ENCODE measurements around the gene FBXO34.
"Not testable (repeated sequence)": the region's sequence is repeated elsewhere in the genome, so short reads cannot be mapped to it uniquely, and the experiment has no call there.

Gene FBXO34

GRCh38 chr14:55312379-55313030, 41.3 kb downstream of the FBXO34 start:
- not testable (repeated sequence) for DNase-seq

- DNase-seq, result no peak
Observed at GRCh38 chr14:55313480-55313879, 42.3 kb downstream of the FBXO34 start.

GRCh38 chr14:55314449-55314848, 43.2 kb downstream of the FBXO34 start:
- DNase-seq, result no peak

DNA sequence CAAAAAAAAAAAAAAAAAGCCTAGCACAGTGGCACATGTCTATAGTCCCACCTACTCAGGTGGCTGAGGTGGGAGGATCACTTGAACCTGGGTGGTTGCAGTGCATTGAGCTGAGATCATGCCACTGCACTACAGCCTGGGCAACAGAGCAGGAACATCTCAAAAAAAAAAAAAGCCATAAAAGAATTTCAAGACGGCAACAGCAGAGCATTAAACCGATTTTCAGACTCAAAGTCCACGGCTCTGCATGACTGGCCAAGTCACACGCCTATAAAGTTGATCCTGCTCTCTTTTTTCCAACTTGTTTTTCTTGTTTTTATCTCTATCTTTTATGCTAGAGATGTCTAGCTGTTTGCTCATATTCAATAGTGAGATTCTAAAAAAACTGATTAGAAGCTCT, 45.3 kb downstream of the FBXO34 start:
- DNase-seq, result no peak

GRCh38 chr14:55317542-55318306, 46.5 kb downstream of the FBXO34 start:
- no peak for DNase-seq

DNA sequence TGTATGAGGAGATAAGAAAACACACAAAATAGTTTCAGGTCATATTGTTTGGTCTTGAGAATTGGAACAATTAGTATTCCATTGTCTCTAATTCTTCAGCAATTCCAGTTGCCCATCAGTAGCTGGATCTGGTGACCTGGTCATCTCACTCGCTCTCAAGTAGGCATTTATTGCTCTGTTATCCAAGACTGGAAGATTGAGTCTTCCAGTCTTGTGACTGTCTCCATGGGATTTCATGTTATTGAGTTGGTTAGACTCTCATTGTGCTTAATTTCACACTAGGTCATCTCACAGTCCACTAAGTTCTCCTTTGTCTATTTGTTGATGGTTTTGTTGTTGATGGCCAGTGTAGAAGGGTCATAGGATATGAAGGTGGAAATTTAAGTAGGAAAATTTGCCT, 47.5 kb downstream of the FBXO34 start:
- no peak for DNase-seq

GRCh38 chr14:55323910-55324309, 52.7 kb downstream of the FBXO34 start:
- DNase-seq, result no peak

- no peak for DNase-seq
Observed at GRCh38 chr14:55324812-55325211, 53.6 kb downstream of the FBXO34 start.

DNA sequence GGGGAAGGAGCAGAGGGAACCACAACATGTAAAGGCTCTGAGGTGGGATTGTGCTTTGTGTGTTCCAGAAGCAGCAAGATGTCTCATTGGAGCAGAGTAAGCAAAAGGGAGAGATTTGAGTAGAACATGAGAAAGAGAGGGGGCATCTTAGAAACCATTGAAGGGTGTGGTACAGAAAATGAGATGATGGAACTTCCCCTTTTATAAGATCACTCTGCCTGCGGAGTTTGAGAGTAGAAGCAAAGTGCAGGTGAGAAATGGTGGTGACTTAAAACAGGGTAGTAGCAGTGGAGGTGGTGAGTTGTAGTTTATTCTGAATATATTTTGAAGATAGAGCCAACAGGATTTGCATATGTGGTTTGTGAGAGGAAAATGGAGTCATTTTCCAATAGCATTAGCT, 56.0 kb downstream of the FBXO34 start:
- no peak for DNase-seq

DNA sequence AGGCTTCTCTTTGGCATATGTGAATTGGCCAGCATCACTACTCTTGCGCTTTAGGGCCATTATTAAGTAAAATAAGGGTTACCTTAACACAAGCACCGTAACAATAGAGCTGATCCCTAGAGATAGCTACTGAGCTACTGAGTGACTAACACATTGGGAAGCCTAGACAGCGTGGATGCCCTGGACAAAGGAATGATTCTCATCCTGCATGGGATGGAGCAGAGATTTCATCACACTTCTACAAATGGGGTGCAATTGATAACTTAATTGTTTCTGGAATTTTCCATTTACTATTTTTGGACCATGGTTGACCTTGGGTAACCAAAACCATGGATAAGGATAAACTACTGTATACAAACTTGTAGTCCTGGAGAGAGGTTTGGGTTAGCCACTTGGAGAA, 57.1 kb downstream of the FBXO34 start:
- DNase-seq, result no peak

DNA sequence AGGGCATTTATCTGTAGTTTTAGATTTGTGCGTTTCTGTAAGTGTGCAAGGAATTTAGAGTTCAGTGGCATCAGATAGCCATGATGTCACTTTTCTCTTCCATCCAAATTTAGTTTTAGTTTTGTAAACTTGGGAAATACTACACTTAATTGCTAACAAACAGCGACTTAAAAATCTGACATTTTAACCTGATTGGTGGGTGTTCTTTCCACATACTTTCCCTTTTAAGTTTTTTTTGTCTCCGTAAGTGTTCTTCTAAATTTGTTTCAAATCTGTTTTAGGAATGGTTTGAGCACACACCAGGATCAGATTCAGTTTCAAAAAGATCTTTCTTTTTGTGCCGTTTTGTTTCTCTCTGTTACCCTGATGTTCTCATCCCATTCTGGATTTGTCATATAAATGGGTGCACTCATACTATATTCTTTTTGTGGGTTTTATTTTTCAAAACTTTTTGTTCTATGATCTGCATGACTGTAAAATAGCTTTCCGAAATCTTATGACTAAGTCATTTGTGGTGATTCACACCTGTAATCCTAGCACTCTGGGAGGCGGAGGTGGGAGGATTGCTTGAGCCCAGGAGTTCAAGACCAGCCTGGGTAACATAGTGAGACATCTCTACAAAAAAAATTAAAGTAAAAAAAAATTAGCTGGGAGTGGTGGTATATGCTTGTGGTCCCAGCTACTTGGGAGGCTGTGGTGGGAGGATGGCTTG, 58.9 kb downstream of the FBXO34 start:
- DNase-seq, result no peak

DNA sequence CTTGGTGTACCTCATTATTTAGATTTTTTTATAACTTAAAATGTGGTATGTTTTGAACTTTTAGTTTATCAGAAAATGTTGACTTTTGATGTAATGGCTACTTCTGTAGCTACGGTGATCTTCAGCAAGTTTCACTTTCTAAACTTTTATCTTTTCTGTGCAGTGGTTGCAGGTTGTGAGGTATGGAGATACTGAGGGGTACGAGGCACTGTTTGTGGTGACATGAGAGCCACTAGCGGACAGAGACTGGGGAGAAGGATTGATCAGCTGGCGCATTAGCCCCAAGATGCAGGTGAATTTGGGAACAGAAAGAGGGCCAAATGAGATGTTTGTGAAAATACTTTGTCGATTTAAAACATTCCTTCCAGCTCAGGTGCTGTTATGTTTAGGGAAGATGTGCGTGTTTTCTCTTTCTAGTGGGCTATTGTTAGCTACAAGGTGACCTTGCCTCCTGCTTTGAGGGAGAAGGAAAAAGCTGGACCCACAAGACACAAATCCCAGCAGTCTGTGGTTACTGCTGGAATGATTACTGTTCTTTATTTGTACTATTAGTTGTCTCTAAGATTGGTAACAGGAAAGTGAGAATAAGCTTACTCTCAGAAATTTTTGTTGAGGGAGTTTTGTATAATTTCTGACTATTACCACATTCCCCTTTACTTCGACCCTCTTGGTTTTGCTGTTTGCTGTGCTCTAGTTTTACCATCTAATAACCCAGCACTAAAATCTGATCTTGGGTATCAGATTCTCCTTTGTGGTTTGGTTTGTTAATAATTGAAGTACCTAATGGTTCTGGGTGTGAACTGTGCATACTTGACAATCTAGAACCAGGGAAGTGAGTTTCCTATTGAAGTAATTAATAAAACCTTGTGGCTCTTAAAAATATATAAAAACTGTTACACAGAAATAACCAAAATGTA, 61.7 kb downstream of the FBXO34 start:
- DNase-seq, result no peak

DNA sequence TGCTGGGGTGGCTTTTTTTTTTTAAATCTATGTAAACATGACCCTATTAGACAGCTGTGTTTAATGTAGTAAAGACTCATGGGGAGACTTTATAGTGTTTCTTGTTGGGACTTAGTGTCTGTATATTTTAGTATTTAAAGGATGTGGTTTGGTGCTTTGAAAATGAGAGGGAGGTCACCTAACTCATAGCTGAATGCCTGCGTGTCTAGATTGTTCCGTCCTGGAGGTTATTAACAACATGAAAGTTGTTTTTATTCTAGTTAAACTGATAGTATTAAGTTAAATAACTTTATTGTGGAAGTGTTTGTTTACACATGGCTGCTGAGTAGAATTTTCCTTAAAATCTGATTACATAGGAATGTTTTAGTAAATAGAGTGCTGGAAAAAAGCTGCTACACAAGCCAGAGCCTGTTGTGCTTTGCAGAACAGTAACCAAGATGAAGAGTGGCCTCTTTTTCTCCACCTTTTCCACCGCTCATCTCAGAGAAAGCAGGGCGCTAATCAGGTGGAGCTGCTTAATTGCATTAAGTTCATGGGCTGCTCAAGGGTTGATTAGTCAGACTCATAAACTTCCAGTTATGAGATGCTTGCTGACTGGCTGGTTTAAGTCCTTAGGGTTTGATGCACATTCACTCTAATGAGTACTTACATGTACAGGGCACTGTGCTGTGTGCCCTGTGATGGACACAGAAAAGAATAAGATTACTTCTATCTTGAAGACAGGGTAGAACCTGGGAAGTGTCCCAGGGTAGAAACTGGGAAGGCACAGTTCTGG, 62.7 kb downstream of the FBXO34 start:
- DNase-seq, result no peak

DNA sequence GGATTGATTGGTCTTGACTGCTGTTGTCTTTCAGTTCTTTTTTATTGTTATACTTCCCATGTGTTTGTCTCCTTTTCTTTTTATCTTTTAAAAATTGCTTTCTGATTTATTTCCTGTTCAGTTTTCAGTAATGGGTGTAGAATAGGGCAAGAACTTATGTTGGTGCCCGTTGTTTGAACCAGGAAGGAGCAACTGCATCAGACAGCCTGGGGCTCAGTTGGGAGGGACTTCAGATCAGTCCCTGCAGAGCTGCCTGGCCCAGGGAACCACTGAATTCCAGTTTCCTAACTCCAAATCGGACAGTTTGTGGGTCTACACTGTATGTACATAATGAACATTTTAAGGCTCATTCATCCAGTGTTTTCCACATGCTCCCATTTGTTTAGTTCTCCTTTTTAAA, 64.9 kb downstream of the FBXO34 start:
- no peak for DNase-seq

- no peak for DNase-seq
Observed at GRCh38 chr14:55336691-55337090, 65.5 kb downstream of the FBXO34 start.

DNA sequence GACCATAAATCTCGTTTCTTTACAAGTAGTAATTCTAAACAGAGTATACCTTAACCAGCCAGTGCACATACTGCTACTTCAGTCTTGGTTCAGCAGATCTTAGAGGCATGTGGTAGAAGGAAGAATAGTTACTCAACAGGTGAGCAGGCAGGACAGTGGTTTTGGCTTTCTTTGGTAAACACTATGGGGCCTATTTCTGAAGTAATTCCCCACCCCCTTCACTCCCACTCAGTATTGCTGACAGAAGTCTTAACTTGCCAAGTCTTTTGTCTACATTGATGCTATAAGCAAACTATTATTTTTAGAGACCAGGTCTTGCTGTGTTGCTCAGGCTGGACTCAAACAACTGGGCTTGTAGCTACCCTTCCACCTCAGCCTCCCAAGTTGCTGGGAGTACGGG, 68.5 kb downstream of the FBXO34 start:
- DNase-seq, result no peak

DNA sequence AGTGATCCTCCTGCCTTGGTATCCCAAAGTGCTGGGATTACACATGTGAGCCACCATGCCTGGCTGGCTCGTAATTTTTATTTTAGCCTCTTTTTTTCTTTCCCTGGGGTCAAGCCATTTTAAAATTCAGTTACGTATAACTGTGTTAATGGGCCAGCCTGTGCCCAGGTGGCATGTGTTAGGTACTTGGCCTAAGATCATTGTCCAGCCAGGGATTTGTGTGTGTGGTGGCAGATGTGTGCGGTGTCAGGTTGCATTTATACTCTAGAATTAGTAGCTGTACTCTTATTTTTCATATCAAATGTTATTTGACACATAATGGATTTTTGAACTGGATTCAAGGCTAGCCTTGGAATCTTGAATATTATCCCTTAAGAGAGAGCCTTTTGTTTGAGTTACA, 69.3 kb downstream of the FBXO34 start:
- no peak for DNase-seq

- DNase-seq, result no peak
Observed at GRCh38 chr14:55341781-55342180, 70.6 kb downstream of the FBXO34 start.

GRCh38 chr14:55344582-55345163, 73.5 kb downstream of the FBXO34 start:
- DNase-seq, result not testable (repeated sequence)

DNA sequence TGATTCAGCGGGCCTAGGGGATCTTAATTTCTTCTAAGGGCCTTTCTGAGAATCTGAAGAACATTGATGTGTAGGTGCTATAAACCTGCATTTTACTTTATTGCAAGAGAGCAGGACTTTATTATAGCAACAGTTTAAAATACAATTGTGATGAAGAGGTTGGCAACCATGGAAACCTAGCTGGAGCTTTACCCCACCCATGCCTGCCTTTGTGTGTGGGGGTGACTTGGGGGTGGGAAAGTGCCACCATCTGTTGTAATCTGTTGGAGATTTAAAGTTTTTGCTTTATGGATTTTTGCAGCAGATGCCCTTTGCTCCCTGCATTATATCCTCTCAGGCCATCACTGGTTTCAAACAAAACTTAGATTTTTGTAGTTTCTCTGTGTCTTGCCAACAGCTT, 75.8 kb downstream of the FBXO34 start:
- no peak for DNase-seq

DNA sequence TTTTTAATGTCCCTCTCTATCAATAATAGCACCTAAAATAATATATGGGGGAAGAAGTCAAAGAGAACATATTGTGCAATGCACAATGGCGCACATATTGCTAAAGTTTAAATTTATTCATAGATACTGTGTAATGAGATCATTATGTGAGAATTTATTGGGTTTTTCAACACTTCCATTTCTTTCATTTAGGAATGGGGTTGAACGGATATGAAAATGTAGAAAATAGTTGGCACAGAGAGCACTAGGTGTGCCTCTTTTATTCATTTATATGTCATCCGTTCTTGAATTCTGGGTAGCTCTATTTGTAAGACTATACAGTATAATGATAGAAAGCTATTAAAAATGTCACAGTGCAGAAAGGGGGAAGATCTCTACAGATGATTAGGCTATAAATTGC, 76.5 kb downstream of the FBXO34 start:
- DNase-seq, result no peak
